Endodermal cell (in vitro differentiated cells): ENCODE results near the gene EDEM3. TPM values are rescaled to one million over a fixed set of nuclear protein-coding genes. Genes with fewer than 3 reads are reported as not detected.

Experiments used
- DNase-seq: peaks from one replicate; pipeline ENCODE4 v3.0.0-alpha.2; 2017
- H3K27ac ChIP-seq: 2 replicates; pipeline ENCODE4 v1.5.1; 2013; ENCODE audit warnings: mild to moderate bottlenecking, low read depth, low read length, moderate library complexity
- H3K27me3 ChIP-seq: 2 replicates; pipeline ENCODE4 v1.6.1; 2013; ENCODE audit warnings: mild to moderate bottlenecking, low read length, moderate library complexity; ENCODE audit not compliant: insufficient read depth, control insufficient read depth, poor library complexity, severe bottlenecking
- H3K36me3 ChIP-seq: 2 replicates; pipeline ENCODE4 v1.7.0; 2013; ENCODE audit warnings: mild to moderate bottlenecking, low read length, moderate library complexity; ENCODE audit not compliant: control insufficient read depth, insufficient read depth
- H3K4me1 ChIP-seq: one replicate; pipeline ENCODE4 v1.7.0; 2013; ENCODE audit warnings: low read length; ENCODE audit not compliant: control insufficient read depth, insufficient read depth
- H3K4me3 ChIP-seq: 2 replicates; pipeline ENCODE4 v1.5.1; 2013; ENCODE audit warnings: mild to moderate bottlenecking, low read length, moderate library complexity
- H3K9ac ChIP-seq: 2 replicates; pipeline ENCODE4 v1.6.1; 2013; ENCODE audit warnings: mild to moderate bottlenecking, low read length, moderate library complexity; ENCODE audit not compliant: poor library complexity, severe bottlenecking; ENCODE audit errors: extremely low read depth
- H3K9me3 ChIP-seq: 2 replicates; pipeline ENCODE4 v1.6.1; 2013; ENCODE audit warnings: mild to moderate bottlenecking, low read length, moderate library complexity; ENCODE audit not compliant: control insufficient read depth
- H3K27ac Mint-ChIP-seq: 2 replicates; pipeline ENCODE4 v1.8.0; 2020; ENCODE audit warnings: mixed read lengths
- H3K27me3 Mint-ChIP-seq: 2 replicates; pipeline ENCODE4 v1.8.0; 2021; ENCODE audit warnings: mild to moderate bottlenecking, mixed read lengths; ENCODE audit not compliant: insufficient read depth
- H3K36me3 Mint-ChIP-seq: 2 replicates; pipeline ENCODE4 v1.8.0; 2020; ENCODE audit warnings: low read depth, mixed read lengths
- H3K4me1 Mint-ChIP-seq: 2 replicates; pipeline ENCODE4 v1.8.0; 2020; ENCODE audit warnings: mixed read lengths
- H3K4me3 Mint-ChIP-seq: 2 replicates; pipeline ENCODE4 v1.8.0; 2020; ENCODE audit warnings: mild to moderate bottlenecking, moderate library complexity, mixed read lengths
- H3K9me3 Mint-ChIP-seq: 2 replicates; pipeline ENCODE4 v1.8.0; 2020; ENCODE audit warnings: mild to moderate bottlenecking, mixed read lengths
- CTCF ChIP-seq: fragments of 200-600 bp; sonication (generic); conservative IDR thresholded peaks from 2 replicates; pipeline ENCODE4 v1.5.0; 2021; ENCODE audit warnings: antibody characterized with exemption, mild to moderate bottlenecking
- WGBS, 2 experiments: methylation state at CpG; one replicate each; pipeline versions ENCODE4 v1.1.5 to v1.1.7; 2013; ENCODE audit warnings: missing lambda C conversion rate in 2 of 2, mixed read lengths in 1 of 2; ENCODE audit not compliant: insufficient coverage in 1 of 2, insufficient read length in 1 of 2; 5-methylcytosine and 5-hydroxymethylcytosine counted together
- total RNA-seq, 2 donors: library from RNA; stranded (reverse); fragmentation: NEBNext Ultra II Directional in 1 of 2; extraction: Animal tissue kit (Norgen Biotek cat#: 25700) in 1 of 2; gene quantifications; 2 replicates in 1 of 2; 3 replicates in 1 of 2; pipeline ENCODE4 v1.2.1, GENCODE V29; 2021

Gene EDEM3
- total RNA-seq, 2 donors from 2014 or later, result 17.0 to 22.0 TPM

GRCh38 chr1:184793967-184794366, 39.3 kb upstream of the EDEM3 start:
- H3K27ac ChIP-seq, result no peak overlapping the region
- H3K27me3 Mint-ChIP-seq, result peaks cover 38% of the 10 kb centered on the region
- no peaks in the 10 kb centered on the region for H3K9me3 Mint-ChIP-seq
- no peak overlapping the region for H3K4me3 Mint-ChIP-seq
- H3K27ac Mint-ChIP-seq, result no peak overlapping the region
- H3K9me3 ChIP-seq, result no peaks in the 10 kb centered on the region
- no peak overlapping the region for H3K4me3 ChIP-seq
- no peak for TF ChIP-seq CTCF
- peaks cover 8% of the 10 kb centered on the region for H3K4me1 Mint-ChIP-seq
- H3K27me3 ChIP-seq, result peaks cover 88% of the 10 kb centered on the region
- no peaks in the 10 kb centered on the region for H3K36me3 ChIP-seq
- H3K9ac ChIP-seq, result no peak overlapping the region
- H3K4me1 ChIP-seq, result no peaks in the 10 kb centered on the region
- 88 to 95% methylated on average over 3 of the region's 3 CpGs for WGBS, 2 experiments
- DNase-seq, result no peak
- H3K36me3 Mint-ChIP-seq, result no peaks in the 10 kb centered on the region

- no peak overlapping the region for H3K4me3 ChIP-seq
- WGBS, 2 experiments, result 87 to 89% methylated on average over 3 to 5 of the region's 5 CpGs
- no peak overlapping the region for H3K9ac ChIP-seq
- H3K9me3 ChIP-seq, result no peaks in the 10 kb centered on the region
- Mint-ChIP-seq H3K36me3 (no peaks in the 10 kb centered on the region), H3K27ac (no peak overlapping the region), H3K4me3 (no peak overlapping the region), H3K27me3 (peaks cover 33% of the 10 kb centered on the region), H3K9me3 (no peaks in the 10 kb centered on the region), H3K4me1 (peaks cover 9% of the 10 kb centered on the region)
- no peaks in the 10 kb centered on the region for H3K4me1 ChIP-seq
- H3K36me3 ChIP-seq, result no peaks in the 10 kb centered on the region
- no peak for DNase-seq
- peaks cover 77% of the 10 kb centered on the region for H3K27me3 ChIP-seq
- H3K27ac ChIP-seq, result no peak overlapping the region
- no peak for TF ChIP-seq CTCF
Measured at GRCh38 chr1:184792450-184792969, 37.9 kb upstream of the EDEM3 start.

GRCh38 chr1:184791550-184791900, 36.9 kb upstream of the EDEM3 start:
- peaks cover 67% of the 10 kb centered on the region for H3K27me3 ChIP-seq
- no peak for DNase-seq
- Mint-ChIP-seq H3K27ac (no peak overlapping the region), H3K4me1 (peaks cover 9% of the 10 kb centered on the region), H3K9me3 (no peaks in the 10 kb centered on the region), H3K27me3 (peaks cover 30% of the 10 kb centered on the region), H3K36me3 (no peaks in the 10 kb centered on the region), H3K4me3 (no peak overlapping the region)
- no peaks in the 10 kb centered on the region for H3K36me3 ChIP-seq
- H3K27ac ChIP-seq, result no peak overlapping the region
- H3K9me3 ChIP-seq, result no peaks in the 10 kb centered on the region
- no peak for TF ChIP-seq CTCF
- WGBS, 2 experiments, result 92 to 100% methylated on average over 1 to 2 of the region's 2 CpGs
- H3K9ac ChIP-seq, result no peak overlapping the region
- H3K4me3 ChIP-seq, result no peak overlapping the region
- H3K4me1 ChIP-seq, result no peaks in the 10 kb centered on the region
